ENCODE results near the gene NRTN.

DNA sequence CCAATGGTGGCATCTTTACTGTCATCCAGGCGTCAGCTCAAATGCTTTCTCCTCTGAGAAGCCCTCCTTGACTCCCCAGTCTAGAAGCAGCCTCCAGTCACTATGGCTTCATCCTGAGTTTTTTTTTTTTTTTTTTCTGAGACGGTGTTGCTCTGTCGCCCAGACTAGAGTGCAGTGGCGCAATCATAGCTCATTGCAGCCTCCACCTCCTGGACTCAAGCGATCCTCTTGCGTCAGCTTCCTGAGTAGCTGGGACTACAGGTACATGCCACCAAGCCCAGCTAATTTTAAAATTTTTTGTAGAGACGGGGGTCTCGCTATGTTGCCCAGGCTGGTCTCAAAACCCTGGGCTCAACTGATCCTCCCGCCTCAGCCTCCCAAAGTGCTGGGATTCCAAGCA is 4.2 kb downstream of the NRTN start:
- TF ChIP-seq, protein P1, sequence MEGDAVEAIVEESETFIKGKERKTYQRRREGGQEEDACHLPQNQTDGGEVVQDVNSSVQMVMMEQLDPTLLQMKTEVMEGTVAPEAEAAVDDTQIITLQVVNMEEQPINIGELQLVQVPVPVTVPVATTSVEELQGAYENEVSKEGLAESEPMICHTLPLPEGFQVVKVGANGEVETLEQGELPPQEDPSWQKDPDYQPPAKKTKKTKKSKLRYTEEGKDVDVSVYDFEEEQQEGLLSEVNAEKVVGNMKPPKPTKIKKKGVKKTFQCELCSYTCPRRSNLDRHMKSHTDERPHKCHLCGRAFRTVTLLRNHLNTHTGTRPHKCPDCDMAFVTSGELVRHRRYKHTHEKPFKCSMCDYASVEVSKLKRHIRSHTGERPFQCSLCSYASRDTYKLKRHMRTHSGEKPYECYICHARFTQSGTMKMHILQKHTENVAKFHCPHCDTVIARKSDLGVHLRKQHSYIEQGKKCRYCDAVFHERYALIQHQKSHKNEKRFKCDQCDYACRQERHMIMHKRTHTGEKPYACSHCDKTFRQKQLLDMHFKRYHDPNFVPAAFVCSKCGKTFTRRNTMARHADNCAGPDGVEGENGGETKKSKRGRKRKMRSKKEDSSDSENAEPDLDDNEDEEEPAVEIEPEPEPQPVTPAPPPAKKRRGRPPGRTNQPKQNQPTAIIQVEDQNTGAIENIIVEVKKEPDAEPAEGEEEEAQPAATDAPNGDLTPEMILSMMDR (IDR thresholded peaks at IDR 0.05): no peak
- no peak for TF ChIP-seq ZFX (IDR thresholded peaks at IDR 0.05; ENCODE audit: borderline replicate concordance)

All from 22Rv1 (cell line).